Measurements from ENCODE around the gene BCS1L. TPM values are rescaled to one million over a fixed set of nuclear protein-coding genes. Genes with fewer than 3 reads are reported as not detected.

The BCS1L gene
- total and polyA plus RNA-seq, 2 of the 8 experiments (the other 6 are each of a cell fraction or from before 2014, with no cell fraction given), result 23.7 to 37.1 TPM

DNA sequence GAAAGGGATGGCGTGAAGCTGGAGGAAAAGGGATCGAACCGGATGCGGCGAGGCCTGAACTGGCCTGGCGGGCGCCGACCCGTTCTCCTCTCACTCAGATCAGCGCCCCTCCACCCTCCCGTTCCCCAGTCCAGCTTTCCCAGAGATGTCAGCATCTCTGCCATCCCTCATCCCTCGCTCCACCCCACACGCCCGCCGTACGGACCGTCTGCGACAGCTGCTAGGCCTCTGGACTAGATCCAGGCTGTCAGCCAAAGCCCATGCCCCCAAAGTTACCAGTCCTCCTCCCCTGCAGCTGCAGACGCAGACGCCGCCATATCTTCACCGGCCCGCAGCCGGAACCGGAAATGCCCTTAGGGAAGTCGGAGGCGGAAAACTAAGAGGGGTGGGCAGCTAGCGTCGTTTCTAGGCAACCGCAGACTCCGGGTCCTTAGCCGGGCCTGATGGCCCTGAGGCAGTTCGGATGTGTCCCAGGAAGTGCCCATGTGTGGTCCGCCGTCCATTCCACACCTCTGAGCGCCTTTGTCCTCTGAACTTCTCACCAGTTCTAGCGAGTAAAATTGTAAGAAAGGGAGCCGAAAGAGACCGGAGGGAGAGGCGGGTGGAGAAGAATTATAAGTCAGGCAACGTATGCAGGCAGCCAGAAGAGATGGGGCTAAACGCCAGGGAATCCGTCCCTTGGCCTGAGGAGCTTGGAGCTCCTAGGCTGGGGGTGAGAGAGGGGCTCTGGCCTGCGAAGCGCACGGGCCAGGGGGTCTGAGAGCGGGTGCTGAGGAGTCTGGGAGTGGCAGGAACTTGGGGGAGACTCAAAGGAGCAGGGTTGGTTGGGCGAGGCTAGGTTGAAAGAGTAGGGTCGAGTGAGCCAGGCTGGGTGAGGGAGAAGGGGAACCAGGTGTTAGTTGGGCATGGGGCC, 12.4 kb downstream of the BCS1L start, which contains the start of the genes RNF25 and STK36 (continued):
- no peak for TF ChIP-seq RAD21 (IDR thresholded peaks at IDR 0.05 in 1 of 2, conservative IDR thresholded peaks at IDR 0.05 in 1 of 2; ENCODE audit: low read depth in 2 of 2, low read length in 2 of 2)
- peak; percentile 79 for TF ChIP-seq TBP (IDR thresholded peaks at IDR 0.05; ENCODE audit: low read depth, low read length)
- TF ChIP-seq KDM4A (IDR thresholded peaks at IDR 0.05; ENCODE audit: low read depth, low read length, severe bottlenecking), result peak; percentile 62
- TF ChIP-seq EGR1 (IDR thresholded peaks at IDR 0.05; ENCODE audit: borderline replicate concordance, low read depth, low read length), result 0 out of 2 replicates have a peak, but pooled peaks have one; percentile 36
- TF ChIP-seq SP2 (IDR thresholded peaks at IDR 0.05; ENCODE audit: low read length), result no peak
- TF ChIP-seq CBX8 (IDR thresholded peaks at IDR 0.05; ENCODE audit: borderline replicate concordance, low read depth, low read length), result no peak
- TF ChIP-seq SRF (IDR thresholded peaks at IDR 0.05; ENCODE audit: low read depth, low read length), result no peak
- TF ChIP-seq TEAD4 (IDR thresholded peaks at IDR 0.05; ENCODE audit: low read depth, low read length), result no peak
- 0 out of 2 replicates have a peak, but pooled peaks have one; percentile 77 for TF ChIP-seq GTF2F1 (IDR thresholded peaks at IDR 0.05; ENCODE audit: borderline replicate concordance, low read depth, low read length)
- TF ChIP-seq CHD1 (IDR thresholded peaks at IDR 0.05; ENCODE audit: low read depth, low read length), result no peak
- TF ChIP-seq MAFK (IDR thresholded peaks at IDR 0.05; ENCODE audit: low read depth, low read length), result no peak
- TF ChIP-seq SP1 (IDR thresholded peaks at IDR 0.05; ENCODE audit: low read depth, low read length), result no peak
- no peak for TF ChIP-seq BCL11A (IDR thresholded peaks at IDR 0.05; ENCODE audit: low read depth in 2 of 2, low read length in 2 of 2)
- TF ChIP-seq SIN3A (conservative IDR thresholded peaks at IDR 0.05 in 1 of 2, IDR thresholded peaks at IDR 0.05 in 1 of 2; ENCODE audit: low read depth in 1 of 2, low read length in 2 of 2), result peak; percentile 74 to 97; a peak in 2 of 4 replicates
- TF ChIP-seq TAF1 (IDR thresholded peaks at IDR 0.05; ENCODE audit: low read depth, low read length), result peak; percentile 79
- peak; percentile 90 for TF ChIP-seq YY1 (IDR thresholded peaks at IDR 0.05; ENCODE audit: low read depth, low read length)
- TF ChIP-seq, protein P1, sequence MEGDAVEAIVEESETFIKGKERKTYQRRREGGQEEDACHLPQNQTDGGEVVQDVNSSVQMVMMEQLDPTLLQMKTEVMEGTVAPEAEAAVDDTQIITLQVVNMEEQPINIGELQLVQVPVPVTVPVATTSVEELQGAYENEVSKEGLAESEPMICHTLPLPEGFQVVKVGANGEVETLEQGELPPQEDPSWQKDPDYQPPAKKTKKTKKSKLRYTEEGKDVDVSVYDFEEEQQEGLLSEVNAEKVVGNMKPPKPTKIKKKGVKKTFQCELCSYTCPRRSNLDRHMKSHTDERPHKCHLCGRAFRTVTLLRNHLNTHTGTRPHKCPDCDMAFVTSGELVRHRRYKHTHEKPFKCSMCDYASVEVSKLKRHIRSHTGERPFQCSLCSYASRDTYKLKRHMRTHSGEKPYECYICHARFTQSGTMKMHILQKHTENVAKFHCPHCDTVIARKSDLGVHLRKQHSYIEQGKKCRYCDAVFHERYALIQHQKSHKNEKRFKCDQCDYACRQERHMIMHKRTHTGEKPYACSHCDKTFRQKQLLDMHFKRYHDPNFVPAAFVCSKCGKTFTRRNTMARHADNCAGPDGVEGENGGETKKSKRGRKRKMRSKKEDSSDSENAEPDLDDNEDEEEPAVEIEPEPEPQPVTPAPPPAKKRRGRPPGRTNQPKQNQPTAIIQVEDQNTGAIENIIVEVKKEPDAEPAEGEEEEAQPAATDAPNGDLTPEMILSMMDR (IDR thresholded peaks at IDR 0.05; ENCODE audit: control extremely low read depth in 1 of 3, insufficient read depth in 1 of 3, low read depth in 1 of 3, low read length in 3 of 3), result no peak
- TF ChIP-seq, protein P2, sequence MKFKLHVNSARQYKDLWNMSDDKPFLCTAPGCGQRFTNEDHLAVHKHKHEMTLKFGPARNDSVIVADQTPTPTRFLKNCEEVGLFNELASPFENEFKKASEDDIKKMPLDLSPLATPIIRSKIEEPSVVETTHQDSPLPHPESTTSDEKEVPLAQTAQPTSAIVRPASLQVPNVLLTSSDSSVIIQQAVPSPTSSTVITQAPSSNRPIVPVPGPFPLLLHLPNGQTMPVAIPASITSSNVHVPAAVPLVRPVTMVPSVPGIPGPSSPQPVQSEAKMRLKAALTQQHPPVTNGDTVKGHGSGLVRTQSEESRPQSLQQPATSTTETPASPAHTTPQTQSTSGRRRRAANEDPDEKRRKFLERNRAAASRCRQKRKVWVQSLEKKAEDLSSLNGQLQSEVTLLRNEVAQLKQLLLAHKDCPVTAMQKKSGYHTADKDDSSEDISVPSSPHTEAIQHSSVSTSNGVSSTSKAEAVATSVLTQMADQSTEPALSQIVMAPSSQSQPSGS (IDR thresholded peaks at IDR 0.05; ENCODE audit: low read length), result no peak
- TF ChIP-seq JUND (IDR thresholded peaks at IDR 0.05; ENCODE audit: low read length), result 0 out of 2 replicates have a peak, but pooled peaks have one; percentile 16
